HCT116 (cell line): Measurements from ENCODE around the gene KCNMB2. TPM values are rescaled to one million over a fixed set of nuclear protein-coding genes. Genes with fewer than 3 reads are reported as not detected.

Source experiments
- ATAC-seq: fragments of 200-7000 bp; cut with Tn5 transposase; 2 replicates; pipeline ENCODE4 v1.9.1; 2020; ENCODE audit warnings: mild to moderate bottlenecking, moderate library complexity
- BruUV-seq: library from RNA; stranded (reverse); fragments of 400-500 nt; replicated peaks from 2 replicates; lab custom pipeline; 2021; lab: Mats Ljungman, UMichigan
- CTCF ChIA-PET: fragments of 300-600 bp; sonication (Branson Sonifier 250); formaldehyde crosslinking; loops from one replicate; lab custom pipeline; 2021; ENCODE audit warnings: antibody characterized with exemption; lab: Charles Lee
- POLR2A ChIA-PET: fragments of 300-600, 350-600 bp; sonication (Branson Sonifier 250); formaldehyde crosslinking; loops from one replicate; lab custom pipeline; 2021; ENCODE audit warnings: antibody characterized with exemption; lab: Charles Lee
- RAD21 ChIA-PET, 2 experiments: fragments of 300-600 bp; sonication (Branson Sonifier 250); formaldehyde crosslinking; loops; one replicate each; lab custom pipeline; 2023; ENCODE audit warnings: low total read pairs in 2 of 2; ENCODE audit not compliant: uncharacterized antibody in 2 of 2, unreplicated experiment in 2 of 2, low non-redundant PET in 1 of 2; lab: Charles Lee
- DNase-seq: peaks from one replicate; pipeline ENCODE4 v3.0.0-alpha.2; 2010; ENCODE audit warnings: low read depth, low spot score
- H2AFZ ChIP-seq: fragments of 200-600 bp; shearing (Covaris generic), sonication (generic); 2 replicates; pipeline ENCODE4 v1.6.1; 2017; ENCODE audit warnings: low read depth, mixed run types, mixed read lengths, antibody characterized with exemption, low read length; ENCODE audit not compliant: poor library complexity, severe bottlenecking
- H3K27ac ChIP-seq: 2 replicates; pipeline ENCODE4 v1.5.1; 2012; ENCODE audit warnings: low read depth, low read length
- H3K27me3 ChIP-seq: fragments of 200-600 bp; sonication (generic); 2 replicates; pipeline ENCODE4 v1.6.1; 2016; ENCODE audit warnings: mixed run types, low read length, mixed read lengths; ENCODE audit not compliant: insufficient read depth
- H3K36me3 ChIP-seq, 2 experiments: fragments of 200-500 bp in 1 of 2; fragments of 200-600 bp in 1 of 2; sonication (Bioruptor generic) in 1 of 2; sonication (generic) in 1 of 2; 2 replicates each; pipeline versions ENCODE4 v1.5.1 to v1.6.1; 2014 to 2016; ENCODE audit warnings: low read length in 2 of 2, inconsistent platforms in 1 of 2, mixed read lengths in 1 of 2, mixed run types in 1 of 2; ENCODE audit not compliant: insufficient read depth in 2 of 2, control insufficient read depth in 1 of 2
- H3K4me1 ChIP-seq, 2 experiments: fragments of 200-600 bp in 1 of 2; sonication (generic) in 1 of 2; 2 replicates each; pipeline versions ENCODE4 v1.5.1 to v1.6.1; 2012 to 2017; ENCODE audit warnings: low read length in 2 of 2, inconsistent platforms in 1 of 2, mild to moderate bottlenecking in 1 of 2, mixed read lengths in 1 of 2, mixed run types in 1 of 2, moderate library complexity in 1 of 2; ENCODE audit not compliant: insufficient read depth in 2 of 2, control insufficient read depth in 1 of 2
- H3K4me2 ChIP-seq: fragments of 200-600 bp; sonication (generic); 2 replicates; pipeline ENCODE4 v1.6.1; 2017; ENCODE audit warnings: mixed run types, low read length, mixed read lengths
- H3K4me3 ChIP-seq, 2 experiments: fragments of 200-600 bp in 1 of 2; sonication (generic) in 1 of 2; replicated peaks in 1 of 2; 2 replicates each; pipeline ENCODE4 v1.5.1; 2011 to 2016; ENCODE audit warnings: low read length in 2 of 2, control low read depth in 1 of 2, low read depth in 1 of 2, mild to moderate bottlenecking in 1 of 2, mixed read lengths in 1 of 2, mixed run types in 1 of 2
- H3K79me2 ChIP-seq: fragments of 200-600 bp; sonication (generic); 2 replicates; pipeline ENCODE4 v1.6.1; 2017; ENCODE audit warnings: mild to moderate bottlenecking, mixed run types, low read length, moderate library complexity, mixed read lengths; ENCODE audit not compliant: insufficient read depth
- H3K9ac ChIP-seq: fragments of 200-600 bp; sonication (generic); 2 replicates; pipeline ENCODE4 v1.6.1; 2016; ENCODE audit warnings: low read length, mixed read lengths
- H3K9me2 ChIP-seq: fragments of 200-600 bp; sonication (generic), shearing (Covaris generic); 2 replicates; pipeline ENCODE4 v1.6.1; 2017; ENCODE audit warnings: mixed run types, mild to moderate bottlenecking, moderate library complexity; ENCODE audit not compliant: insufficient read depth
- H3K9me3 ChIP-seq, 2 experiments: fragments of 200-500 bp in 1 of 2; fragments of 200-600 bp in 1 of 2; sonication (Bioruptor generic) in 1 of 2; sonication (generic) in 1 of 2; 2 replicates each; pipeline ENCODE4 v1.6.1; 2014 to 2017; ENCODE audit warnings: low read length in 2 of 2, mixed read lengths in 2 of 2, inconsistent platforms in 1 of 2, low read depth in 1 of 2, mild to moderate bottlenecking in 1 of 2, mixed run types in 1 of 2, moderate library complexity in 1 of 2; ENCODE audit not compliant: control insufficient read depth in 1 of 2, insufficient read depth in 1 of 2
- H4K20me1 ChIP-seq: fragments of 200-600 bp; sonication (generic), shearing (Covaris generic); 2 replicates; pipeline ENCODE4 v1.6.1; 2017; ENCODE audit warnings: mixed run types, mild to moderate bottlenecking, moderate library complexity; ENCODE audit not compliant: insufficient read depth
- EGR1 ChIP-seq: IDR thresholded peaks from 2 replicates; pipeline ENCODE4 v1.6.1; 2012; ENCODE audit warnings: low read depth
- JUND ChIP-seq: IDR thresholded peaks from 2 replicates; pipeline ENCODE4 v1.6.1; 2012
- POLR2A ChIP-seq: IDR thresholded peaks from 2 replicates; pipeline ENCODE4 v1.7.0; 2011; ENCODE audit warnings: borderline replicate concordance; ENCODE audit not compliant: insufficient read depth, insufficient read length; ENCODE audit errors: extremely low read depth
- RAD21 ChIP-seq: IDR thresholded peaks from 2 replicates; pipeline ENCODE4 v1.6.1; 2012; ENCODE audit warnings: low read depth, mild to moderate bottlenecking
- SP1 ChIP-seq: IDR thresholded peaks from 2 replicates; pipeline ENCODE4 v1.6.1; 2012; ENCODE audit warnings: low read depth
- TCF7L2 ChIP-seq: IDR thresholded peaks from 2 replicates; pipeline ENCODE4 v1.7.0; 2011; ENCODE audit warnings: borderline replicate concordance, inconsistent platforms; ENCODE audit not compliant: insufficient read depth, insufficient read length; ENCODE audit errors: extremely low read depth
- ZBTB33 ChIP-seq: IDR thresholded peaks from 2 replicates; pipeline ENCODE4 v1.6.1; 2011; ENCODE audit warnings: mild to moderate bottlenecking, low read length, moderate library complexity; ENCODE audit not compliant: insufficient replicate concordance; ENCODE audit errors: extremely low read depth
- intact Hi-C: fragments of 100-400 bp; cut with micrococcal nuclease; formaldehyde crosslinking; loops from 2 replicates; pipeline ENCODE4 v1.10.0; 2022
- total RNA-seq: library from RNA; stranded (reverse); gene quantifications from one replicate; pipeline ENCODE4 v1.2.1, GENCODE V29; 2021; ENCODE audit not compliant: unreplicated experiment
- TF ChIP-seq, protein P1 (sequence below): IDR thresholded peaks from 2 replicates; pipeline ENCODE4 v1.6.1; 2012

The KCNMB2 gene
- total RNA-seq, 1 experiment from 2014 or later: not detected

GRCh38 chr3:178629430-178630178 is 93.4 kb downstream of the KCNMB2 start:
- no peaks in the 10 kb centered on the region for H3K4me1 ChIP-seq
- no peak overlapping the region for H3K4me3 ChIP-seq
- intact Hi-C loops: no loop called here
- DNase-seq (no peak), ATAC-seq (no peak)
- H3K4me2 ChIP-seq: no peak overlapping the region
- no peaks in the 10 kb centered on the region for H4K20me1 ChIP-seq
- TF ChIP-seq TCF7L2: no peak
- no peak for TF ChIP-seq SP1
- no peak for TF ChIP-seq POLR2A
- no peak for TF ChIP-seq ZBTB33
- TF ChIP-seq, protein P1, sequence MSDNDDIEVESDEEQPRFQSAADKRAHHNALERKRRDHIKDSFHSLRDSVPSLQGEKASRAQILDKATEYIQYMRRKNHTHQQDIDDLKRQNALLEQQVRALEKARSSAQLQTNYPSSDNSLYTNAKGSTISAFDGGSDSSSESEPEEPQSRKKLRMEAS: no peak
- no peak for TF ChIP-seq EGR1
- TF ChIP-seq JUND: no peak
- TF ChIP-seq RAD21: no peak
- BruUV-seq: no TSS peak
- no peak overlapping the region for H3K27ac ChIP-seq
- H3K9me3 ChIP-seq: no peaks in the 10 kb centered on the region
- no peak overlapping the region for H3K9ac ChIP-seq
- RAD21 ChIA-PET: no interaction called here
- no peaks in the 10 kb centered on the region for H3K9me2 ChIP-seq
- CTCF ChIA-PET: no interaction called here
- POLR2A ChIA-PET: no interaction called here
- H3K79me2 ChIP-seq: no peaks in the 10 kb centered on the region
- no peak overlapping the region for H2AFZ ChIP-seq
- H3K27me3 ChIP-seq: no peaks in the 10 kb centered on the region
- H3K36me3 ChIP-seq: no peaks in the 10 kb centered on the region
